GM06990 (cell line): ENCODE data around the gene TMEM100.

Experiments used
- DNase-seq: peaks from one replicate; pipeline ENCODE4 v3.0.0-alpha.2; 2011; ENCODE audit not compliant: insufficient read length; ENCODE audit errors: extremely low read depth
- H3K27me3 ChIP-seq: replicated peaks from 2 replicates; pipeline ENCODE4 v1.6.0; 2011; ENCODE audit warnings: low read length; ENCODE audit not compliant: control insufficient read depth, insufficient read depth
- H3K36me3 ChIP-seq: 2 replicates; pipeline ENCODE4 v1.5.1; 2011; ENCODE audit warnings: low read length; ENCODE audit not compliant: control insufficient read depth, insufficient read depth
- H3K4me3 ChIP-seq: replicated peaks from 2 replicates; pipeline ENCODE4 v1.5.1; 2011; ENCODE audit warnings: low read depth, mild to moderate bottlenecking, control low read depth, low read length
- TF ChIP-seq, protein P1 (sequence below): IDR thresholded peaks from 2 replicates; pipeline ENCODE4 v1.5.1; 2011; ENCODE audit warnings: low read length, control low read depth, mild to moderate bottlenecking, inconsistent platforms; ENCODE audit not compliant: insufficient read depth, poor library complexity, severe bottlenecking

Gene TMEM100

DNA sequence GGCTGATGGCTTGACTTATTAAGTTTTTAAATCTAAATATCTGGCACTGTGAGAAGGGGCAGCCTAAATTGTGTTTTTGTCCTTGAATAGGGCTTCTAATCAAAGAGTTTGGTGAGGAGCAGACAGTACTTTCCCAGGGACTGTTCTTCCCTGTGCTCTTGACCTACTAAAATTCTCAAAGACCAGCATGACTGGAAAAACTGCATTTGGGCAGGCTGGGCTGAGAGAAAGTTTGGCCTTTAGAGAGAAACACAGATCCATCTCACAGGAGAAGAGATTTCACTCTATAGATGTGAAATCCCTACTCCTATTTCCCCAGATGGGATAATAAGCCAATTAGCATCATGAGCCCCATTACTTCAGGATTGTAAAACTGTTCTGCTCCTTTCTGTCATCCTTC lies 35.5 kb upstream of the TMEM100 start:
- no peaks in the 10 kb centered on the region for H3K36me3 ChIP-seq
- DNase-seq = no peak
- TF ChIP-seq, protein P1, sequence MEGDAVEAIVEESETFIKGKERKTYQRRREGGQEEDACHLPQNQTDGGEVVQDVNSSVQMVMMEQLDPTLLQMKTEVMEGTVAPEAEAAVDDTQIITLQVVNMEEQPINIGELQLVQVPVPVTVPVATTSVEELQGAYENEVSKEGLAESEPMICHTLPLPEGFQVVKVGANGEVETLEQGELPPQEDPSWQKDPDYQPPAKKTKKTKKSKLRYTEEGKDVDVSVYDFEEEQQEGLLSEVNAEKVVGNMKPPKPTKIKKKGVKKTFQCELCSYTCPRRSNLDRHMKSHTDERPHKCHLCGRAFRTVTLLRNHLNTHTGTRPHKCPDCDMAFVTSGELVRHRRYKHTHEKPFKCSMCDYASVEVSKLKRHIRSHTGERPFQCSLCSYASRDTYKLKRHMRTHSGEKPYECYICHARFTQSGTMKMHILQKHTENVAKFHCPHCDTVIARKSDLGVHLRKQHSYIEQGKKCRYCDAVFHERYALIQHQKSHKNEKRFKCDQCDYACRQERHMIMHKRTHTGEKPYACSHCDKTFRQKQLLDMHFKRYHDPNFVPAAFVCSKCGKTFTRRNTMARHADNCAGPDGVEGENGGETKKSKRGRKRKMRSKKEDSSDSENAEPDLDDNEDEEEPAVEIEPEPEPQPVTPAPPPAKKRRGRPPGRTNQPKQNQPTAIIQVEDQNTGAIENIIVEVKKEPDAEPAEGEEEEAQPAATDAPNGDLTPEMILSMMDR = no peak
- no peak overlapping the region for H3K4me3 ChIP-seq
- H3K27me3 ChIP-seq = no peaks in the 10 kb centered on the region

DNA sequence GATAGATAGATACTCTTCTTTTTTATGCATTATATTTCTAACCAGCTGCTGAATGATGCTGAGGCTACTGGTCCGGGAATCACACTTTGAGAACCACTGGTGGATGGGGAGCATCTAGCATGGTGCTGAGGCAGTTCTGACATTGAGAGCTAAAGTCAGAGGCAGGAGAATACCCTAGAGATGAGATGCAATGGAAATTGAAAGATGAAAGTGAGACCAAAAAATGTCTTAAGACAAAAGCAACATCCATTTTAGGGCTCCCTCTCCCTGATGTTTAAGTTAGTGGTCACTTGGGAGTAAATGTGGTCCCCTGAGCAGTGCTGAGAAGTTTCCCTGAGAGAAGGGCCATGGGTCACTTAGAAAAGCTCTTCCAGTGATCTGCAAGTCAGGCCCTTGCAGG lies 35.0 kb upstream of the TMEM100 start:
- Histone ChIP-seq H3K36me3 (no peaks in the 10 kb centered on the region), H3K27me3 (no peaks in the 10 kb centered on the region), H3K4me3 (no peak overlapping the region)
- no peak for DNase-seq
- TF ChIP-seq, protein P1 = no peak

DNA sequence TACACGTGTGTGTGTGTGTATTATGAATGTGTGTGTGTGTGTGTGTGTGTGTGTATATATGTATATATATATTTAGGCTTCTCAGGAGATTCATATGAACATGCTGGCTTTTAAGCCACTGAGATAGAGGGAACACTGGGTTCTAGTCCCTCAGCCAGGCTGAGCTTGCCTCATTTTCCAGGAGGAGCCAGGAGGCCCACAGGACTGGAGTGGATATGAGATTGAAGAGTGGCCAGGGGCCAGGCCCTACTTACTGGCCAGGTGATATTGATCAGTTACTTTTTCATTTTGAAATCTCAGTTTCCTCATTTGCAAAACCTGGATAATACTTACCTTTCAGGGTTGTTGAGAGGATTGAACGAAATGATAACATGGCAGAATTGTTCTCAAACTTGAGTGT lies 34.0 kb upstream of the TMEM100 start:
- no peaks in the 10 kb centered on the region for H3K36me3 ChIP-seq
- H3K27me3 ChIP-seq = no peaks in the 10 kb centered on the region
- TF ChIP-seq, protein P1 = no peak
- DNase-seq = no peak
- no peak overlapping the region for H3K4me3 ChIP-seq

DNA sequence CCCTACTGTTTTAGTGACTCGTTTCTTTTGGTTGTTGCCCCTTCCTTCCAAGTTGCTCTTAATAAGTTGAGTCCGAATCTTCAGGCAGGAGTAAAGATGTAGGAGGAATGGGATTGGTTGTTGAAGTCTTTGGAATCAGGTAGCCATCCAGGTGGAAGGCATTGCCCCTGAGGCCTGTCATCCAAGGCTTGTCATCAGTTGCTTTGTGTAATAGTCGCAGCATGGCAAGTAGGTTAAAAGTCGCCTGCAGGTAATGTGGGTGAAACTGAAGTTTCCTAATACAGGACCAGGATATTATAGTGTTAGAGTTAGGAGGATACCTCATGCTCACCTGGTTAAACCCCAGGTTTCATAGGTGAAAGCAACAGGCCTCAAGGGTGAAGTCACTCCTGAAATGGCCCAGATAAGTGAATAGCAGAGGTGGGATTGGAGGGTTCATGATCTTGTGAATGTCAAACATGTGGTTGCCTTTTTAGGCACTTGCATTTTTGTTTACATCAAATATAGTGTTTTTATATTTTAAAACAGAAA lies 29.1 kb upstream of the TMEM100 start:
- no peaks in the 10 kb centered on the region for H3K36me3 ChIP-seq
- H3K27me3 ChIP-seq = no peaks in the 10 kb centered on the region
- no peak for DNase-seq
- H3K4me3 ChIP-seq = peak overlapping the region; percentile 82
- TF ChIP-seq, protein P1 = no peak

DNA sequence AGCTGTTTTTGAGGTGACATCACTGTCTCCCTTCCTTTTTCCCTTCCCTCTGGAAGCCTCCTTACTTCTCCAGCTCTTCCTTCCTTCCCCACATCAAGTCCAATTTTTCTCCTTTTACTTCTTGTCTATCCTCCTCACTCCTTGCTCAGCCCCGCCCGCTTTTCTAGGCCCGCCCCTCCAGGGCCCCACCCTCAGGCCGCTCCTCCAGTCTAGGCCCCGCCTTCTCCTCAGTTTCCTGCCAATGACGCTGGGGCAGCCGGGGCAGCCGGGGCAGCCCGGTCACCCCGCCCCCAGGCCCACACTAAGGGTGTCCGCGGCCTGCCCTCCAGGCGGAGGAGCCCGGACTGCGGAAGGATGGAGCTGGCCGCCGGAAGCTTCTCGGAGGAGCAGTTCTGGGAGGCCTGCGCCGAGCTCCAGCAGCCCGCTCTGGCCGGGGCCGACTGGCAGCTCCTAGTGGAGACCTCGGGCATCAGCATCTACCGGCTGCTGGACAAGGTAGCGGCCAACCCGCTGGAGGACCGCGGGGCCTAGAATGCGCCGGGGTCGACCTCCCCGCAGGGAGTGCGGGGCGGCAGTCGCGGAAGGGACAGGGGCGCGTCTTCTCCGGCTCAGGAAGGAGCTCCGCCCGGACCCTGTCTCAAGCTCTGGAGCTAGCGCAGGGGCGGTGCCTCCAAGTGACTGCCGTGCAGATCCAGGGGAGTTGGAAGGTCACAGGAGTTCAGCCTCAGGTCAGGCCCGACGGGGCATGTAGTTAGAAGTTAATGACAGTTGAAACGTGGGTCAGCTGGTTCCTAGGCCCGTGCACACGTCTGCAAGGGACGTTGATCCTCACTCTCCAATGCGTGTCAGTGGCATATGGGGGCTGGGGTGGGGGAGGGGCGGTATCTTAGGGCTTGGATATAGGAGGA lies 28.3 kb upstream of the TMEM100 start, which contains the start of gene PCTP:
Gene PCTP (plus strand): TSS at position 302 of the 908 bp plus-strand sequence. CDS start 53 bp downstream, at position 355.
- TF ChIP-seq, protein P1 = peak; percentile 56
- Histone ChIP-seq H3K4me3 (peak within 1 kb of the TSS; percentile 82), H3K36me3 (no peaks in the 10 kb centered on the region), H3K27me3 (no peaks in the 10 kb centered on the region)
- peak; percentile 85 for DNase-seq
